Spleen (tissue), 11 donors: ENCODE results near the gene KCNH4. TPM values are rescaled to one million over a fixed set of nuclear protein-coding genes. Genes with fewer than 3 reads are reported as not detected.
"Not testable (repeated sequence)": the region's sequence is repeated elsewhere in the genome, so short reads cannot be mapped to it uniquely, and the experiment has no call there.

Source experiments
- DNase-seq: peaks from one replicate; pipeline ENCODE4 v3.0.0-alpha.2; 2020
- H3K27ac ChIP-seq, 8 donors: fragments of 200-600 bp; sonication (generic) in 7 of 8; 1 replicate in 4 of 8; 2 replicates in 4 of 8; pipeline versions ENCODE4 v1.5.0 to v1.8.0; 2016 to 2021; ENCODE audit warnings: inconsistent platforms in 4 of 8, mild to moderate bottlenecking in 4 of 8, moderate library complexity in 1 of 8
- H3K27me3 ChIP-seq, 7 donors: fragments of 200-600 bp; sonication (generic) in 6 of 7; replicated peaks in 1 of 7; 1 replicate in 4 of 7; 2 replicates in 3 of 7; pipeline versions ENCODE4 v1.5.0 to v1.8.0; 2016 to 2021; ENCODE audit warnings: inconsistent platforms in 3 of 7, mild to moderate bottlenecking in 1 of 7
- H3K36me3 ChIP-seq, 6 donors: fragments of 200-600 bp; sonication (generic) in 5 of 6; 1 replicate in 4 of 6; 2 replicates in 2 of 6; pipeline versions ENCODE4 v1.5.0 to v1.8.0; 2016 to 2021; ENCODE audit warnings: inconsistent platforms in 2 of 6
- H3K4me1 ChIP-seq, 6 donors: fragments of 200-600 bp; sonication (generic) in 5 of 6; 1 replicate in 3 of 6; 2 replicates in 3 of 6; pipeline versions ENCODE4 v1.5.0 to v1.8.0; 2016 to 2021; ENCODE audit warnings: inconsistent platforms in 3 of 6
- H3K4me3 ChIP-seq, 8 donors: fragments of 200-600 bp; sonication (generic) in 7 of 8; 1 replicate in 4 of 8; 2 replicates in 4 of 8; pipeline versions ENCODE4 v1.5.0 to v1.8.0; 2016 to 2021; ENCODE audit warnings: inconsistent platforms in 4 of 8, mild to moderate bottlenecking in 4 of 8, moderate library complexity in 2 of 8
- H3K9me3 ChIP-seq, 8 donors: fragments of 200-600 bp; sonication (generic) in 7 of 8; 1 replicate in 4 of 8; 2 replicates in 4 of 8; pipeline versions ENCODE4 v1.5.0 to v1.8.0; 2016 to 2021; ENCODE audit warnings: inconsistent platforms in 4 of 8
- POLR2A ChIP-seq, 3 donors: fragments of 450-650 bp; IDR thresholded peaks; one replicate each; pipeline ENCODE4 v1.5.1; 2017; ENCODE audit warnings: antibody characterized with exemption in 3 of 3, mild to moderate bottlenecking in 1 of 3
- POLR2AphosphoS5 ChIP-seq, 3 donors: sonication (generic); formaldehyde crosslinking; IDR thresholded peaks; one replicate each; pipeline ENCODE4 v1.5.1; 2017; ENCODE audit warnings: antibody characterized with exemption in 3 of 3
- WGBS, 5 donors: extraction: QIAGEN DNeasy Blood & Tissue Kit in 3 of 5; methylation state at CpG; one replicate each; pipeline versions ENCODE4 v1.1.5 to v1.1.7; 2013 to 2018; 5-methylcytosine and 5-hydroxymethylcytosine counted together
- intact Hi-C: fragments of 100-400 bp; cut with DNase I; formaldehyde crosslinking; loops from one replicate; pipeline ENCODE4 v1.15.0; 2023; ENCODE audit warnings: low total_unique reads
- polyA plus RNA-seq, 3 donors: library from polyadenylated mRNA; stranded (reverse); fragments of 200-250 nt; gene quantifications; one replicate each; pipeline ENCODE4 v1.2.1, GENCODE V29; 2013
- total RNA-seq, 7 donors: library from RNA; depleted of rRNA in 3 of 7; stranded (reverse); fragments of >200 nt in 3 of 7; fragmentation: NEBNext Ultra II Directional in 4 of 7; extraction: Animal tissue kit (Norgen Biotek cat#: 25700) in 4 of 7; gene quantifications; one replicate each; pipeline versions ENCODE4 v1.1.0 to v1.2.1, GENCODE V29; 2016 to 2021
- TF ChIP-seq, protein P1 (sequence below), 11 experiments: fragments of 200-600 bp in 7 of 11; fragments of 450-650 bp in 4 of 11; sonication (generic) in 4 of 11; IDR thresholded peaks in 8 of 11; conservative IDR thresholded peaks in 3 of 11; 1 replicate in 7 of 11; 2 replicates in 4 of 11; pipeline versions ENCODE4 v1.4.0 to v1.8.0; 2016 to 2021; ENCODE audit warnings: antibody characterized with exemption in 11 of 11, inconsistent platforms in 4 of 11, mild to moderate bottlenecking in 1 of 11
- donor health status: healthy with polysubstance abuse.
- donor health status: DM: no; HTN: no; CAD: no; lungs with moderate emphysema.
- donor health status: DM: no; HTN: no; CAD: no.
- donor health status: Bipolar disorder and iron deficiency.
- donor health status: healthy.
- donor health status: DM: no; HTN: no; CAD: no.
- donor health status: DM: yes; HTN: yes; CAD: no.

The KCNH4 gene
- total and polyA plus RNA-seq, 10 donors, result 0.14 to 0.52 (median 0.24) TPM

DNA sequence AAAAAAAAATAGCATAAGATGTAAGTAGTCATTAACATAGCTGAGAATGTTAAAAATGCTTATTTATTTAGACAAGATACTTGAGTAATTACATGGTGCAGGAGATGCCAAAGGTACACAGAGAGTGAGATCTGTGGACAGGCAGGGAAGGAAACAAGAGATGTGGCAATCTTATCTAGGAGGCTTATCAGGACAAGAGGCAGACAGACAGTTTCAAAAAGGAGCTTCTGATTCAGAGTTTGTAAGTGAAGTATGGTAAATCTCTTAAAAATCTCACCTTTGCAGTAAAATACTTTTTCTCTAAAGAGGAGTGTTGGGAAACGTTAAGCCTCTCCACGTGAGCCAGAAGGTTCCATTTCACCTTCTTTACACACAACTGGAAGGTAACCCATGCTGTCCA, 33.2 kb upstream of the KCNH4 start:
- 73 to 90% (median 81%) methylated on average over 2 of the region's 2 CpGs for WGBS, 5 donors
- Histone ChIP-seq H3K4me1 (no peaks in the 10 kb centered on the region), H3K4me3 (no peak overlapping the region), H3K36me3 (peaks cover 4 to 100% (median 93%) of the 10 kb centered on the region in 6 donors), H3K9me3 (no peaks in the 10 kb centered on the region), H3K27ac (no peak overlapping the region), H3K27me3 (no peaks in the 10 kb centered on the region)
- intact Hi-C loops, result no loop called here
- TF ChIP-seq, protein P1, sequence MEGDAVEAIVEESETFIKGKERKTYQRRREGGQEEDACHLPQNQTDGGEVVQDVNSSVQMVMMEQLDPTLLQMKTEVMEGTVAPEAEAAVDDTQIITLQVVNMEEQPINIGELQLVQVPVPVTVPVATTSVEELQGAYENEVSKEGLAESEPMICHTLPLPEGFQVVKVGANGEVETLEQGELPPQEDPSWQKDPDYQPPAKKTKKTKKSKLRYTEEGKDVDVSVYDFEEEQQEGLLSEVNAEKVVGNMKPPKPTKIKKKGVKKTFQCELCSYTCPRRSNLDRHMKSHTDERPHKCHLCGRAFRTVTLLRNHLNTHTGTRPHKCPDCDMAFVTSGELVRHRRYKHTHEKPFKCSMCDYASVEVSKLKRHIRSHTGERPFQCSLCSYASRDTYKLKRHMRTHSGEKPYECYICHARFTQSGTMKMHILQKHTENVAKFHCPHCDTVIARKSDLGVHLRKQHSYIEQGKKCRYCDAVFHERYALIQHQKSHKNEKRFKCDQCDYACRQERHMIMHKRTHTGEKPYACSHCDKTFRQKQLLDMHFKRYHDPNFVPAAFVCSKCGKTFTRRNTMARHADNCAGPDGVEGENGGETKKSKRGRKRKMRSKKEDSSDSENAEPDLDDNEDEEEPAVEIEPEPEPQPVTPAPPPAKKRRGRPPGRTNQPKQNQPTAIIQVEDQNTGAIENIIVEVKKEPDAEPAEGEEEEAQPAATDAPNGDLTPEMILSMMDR (IDR thresholded peaks at IDR 0.05 in 8 of 11, conservative IDR thresholded peaks at IDR 0.05 in 3 of 11), result no peak
- TF ChIP-seq POLR2A (IDR thresholded peaks at IDR 0.05), result no peak
- TF ChIP-seq POLR2AphosphoS5 (IDR thresholded peaks at IDR 0.05), result no peak
- DNase-seq, result no peak

DNA sequence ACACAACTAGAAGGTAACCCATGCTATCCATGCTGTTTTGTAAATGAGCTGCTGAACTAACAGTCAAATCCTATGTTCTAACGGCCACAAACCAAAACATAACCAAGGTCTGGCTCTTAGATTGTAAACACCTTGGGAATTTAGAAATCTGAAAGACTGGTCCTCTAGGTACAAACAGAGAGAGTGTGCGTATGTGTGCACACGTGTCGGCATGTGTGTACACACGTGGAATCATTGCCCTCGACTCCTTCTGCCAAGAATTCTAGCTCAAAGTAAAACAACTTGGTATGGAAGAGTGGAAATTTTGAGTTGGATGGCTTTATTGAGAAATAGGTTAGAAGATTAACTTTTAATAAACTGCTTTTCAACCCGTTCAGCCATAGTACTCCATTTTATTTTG, 31.4 kb upstream of the KCNH4 start:
- Histone ChIP-seq H3K4me1 (no peaks in the 10 kb centered on the region), H3K9me3 (no peaks in the 10 kb centered on the region), H3K27me3 (no peaks in the 10 kb centered on the region), H3K27ac (no peak overlapping the region), H3K4me3 (no peak overlapping the region), H3K36me3 (peaks cover 4 to 100% (median 96%) of the 10 kb centered on the region in 6 donors)
- no peak for DNase-seq
- 89 to 96% (median 92%) methylated on average over 7 of the region's 7 CpGs for WGBS, 5 donors
- intact Hi-C loops, result no loop called here
- TF ChIP-seq POLR2AphosphoS5 (IDR thresholded peaks at IDR 0.05) (no peak), POLR2A (IDR thresholded peaks at IDR 0.05) (no peak)
- TF ChIP-seq, protein P1 (IDR thresholded peaks at IDR 0.05 in 8 of 11, conservative IDR thresholded peaks at IDR 0.05 in 3 of 11), result no peak

DNA sequence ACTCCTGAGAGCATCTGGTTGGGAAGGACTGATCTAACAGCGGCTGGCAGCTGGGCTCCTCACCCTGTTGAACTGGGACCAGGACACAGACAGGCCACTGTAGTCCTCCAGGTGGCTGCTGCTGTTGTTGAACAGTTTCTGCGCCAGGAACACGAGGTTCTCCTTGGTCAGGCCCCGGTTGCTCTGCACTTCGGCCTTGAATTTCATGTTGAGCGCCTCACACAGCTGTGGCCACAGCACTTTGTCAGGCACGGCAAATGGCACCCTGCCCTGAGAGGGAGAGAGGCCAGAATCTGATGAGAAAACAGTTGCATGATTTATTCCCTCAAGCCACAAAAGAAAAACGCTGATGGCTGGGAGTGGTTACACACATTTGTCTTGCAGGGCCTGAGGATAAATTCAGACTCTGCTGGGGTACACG, 31.0 kb upstream of the KCNH4 start:
- H3K27ac ChIP-seq, intact Hi-C loops, H3K27me3 ChIP-seq, H3K4me1 ChIP-seq, H3K4me3 ChIP-seq, DNase-seq, H3K9me3 ChIP-seq: not testable (repeated sequence)
- H3K36me3 ChIP-seq, result peaks cover 4 to 100% (median 94%) of the 10 kb centered on the region in 6 donors
- 73 to 90% (median 84%) methylated on average over 6 to 9 of the region's 9 CpGs for WGBS, 5 donors

DNA sequence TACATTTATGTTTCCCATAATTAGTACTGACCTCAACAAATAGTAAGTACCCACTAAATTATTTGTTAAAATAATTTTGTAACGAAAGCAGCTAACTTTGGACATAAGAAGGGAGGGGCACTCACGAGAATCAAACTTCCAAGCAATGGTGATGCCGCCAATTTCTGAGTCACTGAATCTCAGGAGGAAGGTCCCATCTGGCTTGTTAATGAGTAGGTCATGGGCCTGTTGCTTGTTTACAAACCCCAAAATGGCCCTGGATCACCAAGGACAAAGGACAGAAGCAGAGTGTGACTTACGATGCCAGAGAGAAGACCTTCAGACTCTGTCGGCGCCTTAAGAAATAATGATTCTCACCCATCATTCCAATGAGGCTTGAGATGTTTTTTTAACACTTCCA, 29.1 kb upstream of the KCNH4 start:
- 90 to 96% (median 93%) methylated on average over 6 of the region's 6 CpGs for WGBS, 5 donors
- TF ChIP-seq, protein P1 (IDR thresholded peaks at IDR 0.05 in 8 of 11, conservative IDR thresholded peaks at IDR 0.05 in 3 of 11), result no peak
- TF ChIP-seq POLR2AphosphoS5 (IDR thresholded peaks at IDR 0.05) (no peak), POLR2A (IDR thresholded peaks at IDR 0.05) (no peak)
- intact Hi-C loops, result no loop called here
- Histone ChIP-seq H3K36me3 (peaks cover 4 to 100% (median 87%) of the 10 kb centered on the region in 6 donors), H3K27me3 (no peaks in the 10 kb centered on the region), H3K9me3 (no peaks in the 10 kb centered on the region), H3K4me3 (no peak overlapping the region), H3K27ac (no peak overlapping the region), H3K4me1 (no peaks in the 10 kb centered on the region)
- no peak for DNase-seq

DNA sequence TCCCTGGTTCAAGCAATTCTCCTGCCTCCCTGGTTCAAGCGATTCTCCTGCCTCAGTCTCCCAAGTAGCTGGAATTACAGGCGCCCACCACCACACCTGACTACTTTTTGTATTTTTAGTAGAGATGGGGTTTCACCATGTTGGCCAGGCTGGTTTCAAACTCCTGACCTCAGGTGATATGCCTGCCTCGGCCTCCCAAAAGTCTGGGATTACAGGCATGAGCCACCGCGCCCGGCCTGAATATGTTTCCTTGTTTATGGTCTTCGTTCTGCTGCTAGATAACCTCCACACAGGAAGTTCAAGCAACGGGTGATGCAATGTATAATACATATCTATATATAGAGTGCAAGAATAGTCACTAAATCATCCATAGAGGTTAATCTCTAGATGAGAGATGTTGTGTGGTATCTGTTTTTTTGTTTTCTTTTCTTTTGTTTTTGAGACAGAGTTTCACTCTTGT, 25.2 kb upstream of the KCNH4 start:
- WGBS, 5 donors, result 54 to 84% (median 71%) methylated on average over 8 of the region's 8 CpGs
- Histone ChIP-seq H3K36me3 (peaks cover 4 to 100% (median 87%) of the 10 kb centered on the region in 6 donors), H3K27ac (peak overlapping the region in 2 of 8 donors; percentile 22 to 24)
- peak; percentile 40 for DNase-seq
- intact Hi-C loops, H3K27me3 ChIP-seq, H3K4me3 ChIP-seq, H3K4me1 ChIP-seq, H3K9me3 ChIP-seq: not testable (repeated sequence)
